Naive thymus-derived CD4-positive, alpha-beta T cell (primary cell): Measurements from ENCODE around the gene ARFGAP1. TPM values are rescaled to one million over a fixed set of nuclear protein-coding genes. Genes with fewer than 3 reads are reported as not detected.

ENCODE experiments used
- ATAC-seq: fragments of 150-1000 bp; cut with Tn5 transposase; 2 replicates; pipeline ENCODE4 v1.10.0; 2021; ENCODE audit warnings: mild to moderate bottlenecking, moderate library complexity
- CTCF ChIA-PET: fragments of 350-600 bp; sonication (Branson Sonifier 250); formaldehyde crosslinking; loops from one replicate; lab custom pipeline; 2021; ENCODE audit warnings: antibody characterized with exemption; lab: Charles Lee
- POLR2A ChIA-PET: fragments of 350-600 bp; sonication (Branson Sonifier 250); formaldehyde crosslinking; loops from one replicate; lab custom pipeline; 2021; ENCODE audit warnings: antibody characterized with exemption, inconsistent platforms; lab: Charles Lee
- DNase-seq, 9 donors: peaks; one replicate each; pipeline versions ENCODE4 v3.0.0 to v3.0.0-alpha.2; 2020 to 2022; ENCODE audit warnings: mixed read lengths in 1 of 9
- H3K27ac ChIP-seq: one replicate; pipeline ENCODE4 v1.7.0; 2013; ENCODE audit warnings: mild to moderate bottlenecking, low read depth, low read length, moderate library complexity
- H3K27me3 ChIP-seq, 2 donors: one replicate each; pipeline ENCODE4 v1.7.0; 2013; ENCODE audit warnings: low read length in 2 of 2, mild to moderate bottlenecking in 2 of 2, moderate library complexity in 2 of 2; ENCODE audit not compliant: control insufficient read depth in 2 of 2, insufficient read depth in 2 of 2
- H3K36me3 ChIP-seq, 3 experiments: 1 replicate in 2 of 3; 2 replicates in 1 of 3; pipeline ENCODE4 v1.7.0; 2013; ENCODE audit warnings: low read length in 3 of 3, mild to moderate bottlenecking in 3 of 3, moderate library complexity in 1 of 3; ENCODE audit not compliant: insufficient read depth in 3 of 3, control insufficient read depth in 2 of 3
- H3K4me1 ChIP-seq, 2 donors: one replicate each; pipeline ENCODE4 v1.7.0; 2013; ENCODE audit warnings: low read length in 2 of 2, mild to moderate bottlenecking in 2 of 2, moderate library complexity in 1 of 2; ENCODE audit not compliant: control insufficient read depth in 2 of 2, insufficient read depth in 2 of 2
- H3K4me3 ChIP-seq: 2 replicates; pipeline ENCODE4 v1.7.0; 2013; ENCODE audit warnings: mild to moderate bottlenecking, low read length
- H3K9me3 ChIP-seq, 3 experiments: 1 replicate in 2 of 3; 2 replicates in 1 of 3; pipeline ENCODE4 v1.7.0; 2013; ENCODE audit warnings: low read length in 3 of 3; ENCODE audit not compliant: control insufficient read depth in 2 of 3
- H3K27ac Mint-ChIP-seq, 9 donors: one replicate each; pipeline ENCODE4 v1.8.0; 2020 to 2022; ENCODE audit warnings: mixed read lengths in 9 of 9, mild to moderate bottlenecking in 8 of 9, moderate library complexity in 5 of 9, inconsistent platforms in 2 of 9
- H3K27me3 Mint-ChIP-seq, 5 donors: one replicate each; pipeline ENCODE4 v1.8.0; 2021 to 2022; ENCODE audit warnings: mixed read lengths in 5 of 5, mild to moderate bottlenecking in 1 of 5
- H3K36me3 Mint-ChIP-seq, 5 donors: one replicate each; pipeline ENCODE4 v1.8.0; 2020 to 2022; ENCODE audit warnings: mixed read lengths in 5 of 5, mild to moderate bottlenecking in 3 of 5, inconsistent platforms in 1 of 5
- H3K4me1 Mint-ChIP-seq, 7 donors: one replicate each; pipeline ENCODE4 v1.8.0; 2020 to 2022; ENCODE audit warnings: mixed read lengths in 7 of 7, mild to moderate bottlenecking in 3 of 7, inconsistent platforms in 1 of 7
- H3K4me3 Mint-ChIP-seq, 10 donors: one replicate each; pipeline ENCODE4 v1.8.0; 2020 to 2022; ENCODE audit warnings: mild to moderate bottlenecking in 10 of 10, mixed read lengths in 10 of 10, moderate library complexity in 6 of 10, inconsistent platforms in 2 of 10
- H3K9me3 Mint-ChIP-seq, 11 donors: one replicate each; pipeline ENCODE4 v1.8.0; 2020 to 2022; ENCODE audit warnings: mixed read lengths in 11 of 11, mild to moderate bottlenecking in 4 of 11, inconsistent platforms in 1 of 11, moderate library complexity in 1 of 11
- intact Hi-C, 2 donors: fragments of 100-400 bp; cut with micrococcal nuclease; formaldehyde crosslinking; loops; one replicate each; pipeline ENCODE4 v1.15.1; 2023
- polyA plus RNA-seq, 2 donors: library from polyadenylated mRNA; unstranded; fragments of 300-500 nt; fragmentation: Illumina TruSeq; gene quantifications; one replicate each; pipeline ENCODE4 v1.2.3, GENCODE V29; 2021
- total RNA-seq, 6 experiments: library from RNA in 5 of 6; stranded (reverse) in 5 of 6; gene quantifications; 1 replicate in 5 of 6; 2 replicates in 1 of 6; pipeline ENCODE4 v1.2.3 and lab custom pipeline; 2021 to 2026

The ARFGAP1 gene
- total and polyA plus RNA-seq, 7 experiments from 2014 or later = 15.9 to 119 (median 105) TPM

GRCh38 chr20:63257629-63258028 lies 15.0 kb upstream of the ARFGAP1 start:
- Mint-ChIP-seq H3K27me3 (peaks cover 33 to 53% (median 37%) of the 10 kb centered on the region in 5 donors), H3K36me3 (peaks cover 0 to 1% (median 0%) of the 10 kb centered on the region in 5 donors), H3K27ac (no peak overlapping the region), H3K9me3 (peaks cover 0 to 2% (median 0%) of the 10 kb centered on the region in 11 donors), H3K4me1 (peaks cover 4 to 17% (median 8%) of the 10 kb centered on the region in 7 donors), H3K4me3 (no peak overlapping the region)
- Histone ChIP-seq H3K27me3 (no peaks in the 10 kb centered on the region), H3K27ac (no peak overlapping the region), H3K36me3 (no peaks in the 10 kb centered on the region), H3K4me1 (no peaks in the 10 kb centered on the region), H3K4me3 (no peak overlapping the region), H3K9me3 (no peaks in the 10 kb centered on the region)
- ATAC-seq = no peak
- DNase-seq = no peak
- POLR2A ChIA-PET = no interaction called here
- CTCF ChIA-PET = no interaction called here
- intact Hi-C loops = no loop called here

GRCh38 chr20:63258781-63259180 lies 13.8 kb upstream of the ARFGAP1 start:
- ChIA-PET POLR2A (no interaction called here), CTCF (no interaction called here)
- H3K4me3 Mint-ChIP-seq = no peak overlapping the region
- peaks cover 0 to 2% (median 0%) of the 10 kb centered on the region in 11 donors for H3K9me3 Mint-ChIP-seq
- peaks cover 26 to 47% (median 32%) of the 10 kb centered on the region in 5 donors for H3K27me3 Mint-ChIP-seq
- no peak overlapping the region for H3K27ac ChIP-seq
- H3K4me1 Mint-ChIP-seq = peaks cover 0 to 15% (median 4%) of the 10 kb centered on the region in 7 donors
- H3K36me3 Mint-ChIP-seq = no peaks in the 10 kb centered on the region
- H3K27ac Mint-ChIP-seq = no peak overlapping the region
- no peaks in the 10 kb centered on the region for H3K4me1 ChIP-seq
- no peak for DNase-seq
- no peaks in the 10 kb centered on the region for H3K9me3 ChIP-seq
- H3K27me3 ChIP-seq = no peaks in the 10 kb centered on the region
- intact Hi-C loops = no loop called here
- H3K36me3 ChIP-seq = no peaks in the 10 kb centered on the region
- H3K4me3 ChIP-seq = no peak overlapping the region
- ATAC-seq = no peak

DNA sequence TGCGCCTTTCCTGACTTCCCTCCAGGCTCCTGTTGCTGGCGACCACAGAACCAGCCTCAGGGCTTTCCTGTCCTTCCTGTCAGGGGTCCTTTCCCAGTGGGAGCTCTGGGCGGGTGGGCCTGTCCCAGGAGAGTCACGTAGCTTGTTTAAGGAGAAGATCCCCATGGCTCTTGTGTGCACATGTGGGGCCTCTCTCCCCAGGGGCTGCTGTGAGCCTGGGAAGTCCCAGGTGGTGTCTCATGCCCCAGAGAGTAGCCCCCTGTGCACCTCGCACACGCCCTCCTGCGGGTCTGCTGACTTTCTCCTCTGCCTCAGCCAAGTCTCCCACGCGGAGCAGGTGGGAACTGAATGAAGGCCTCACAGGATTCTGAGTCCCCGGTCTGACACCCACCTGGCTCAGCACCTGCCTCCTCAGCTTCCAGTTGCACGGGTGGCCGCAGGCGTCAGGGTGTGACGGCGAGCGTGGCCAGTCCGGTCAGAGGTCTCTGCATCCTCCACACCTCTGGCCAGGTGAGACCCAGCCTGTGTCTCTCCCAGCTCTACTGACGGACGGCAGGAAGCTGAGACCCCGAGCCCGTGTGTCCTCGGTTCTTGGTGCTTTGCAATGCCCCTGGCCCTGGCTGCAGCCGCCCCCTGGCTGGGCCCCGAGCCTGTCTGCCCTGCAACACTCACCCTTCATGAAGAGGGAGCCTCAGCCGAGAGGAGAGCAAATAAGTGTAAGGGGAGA lies 12.7 kb upstream of the ARFGAP1 start:
- Mint-ChIP-seq H3K9me3 (peaks cover 0 to 2% (median 0%) of the 10 kb centered on the region in 11 donors), H3K27me3 (peaks cover 23 to 53% (median 34%) of the 10 kb centered on the region in 5 donors), H3K4me3 (no peak overlapping the region), H3K36me3 (no peaks in the 10 kb centered on the region), H3K27ac (no peak overlapping the region), H3K4me1 (peaks cover 0 to 15% (median 4%) of the 10 kb centered on the region in 7 donors)
- CTCF ChIA-PET = no interaction called here
- H3K4me1 ChIP-seq = no peaks in the 10 kb centered on the region
- H3K4me3 ChIP-seq = no peak overlapping the region
- ATAC-seq = no peak
- H3K36me3 ChIP-seq = no peaks in the 10 kb centered on the region
- H3K27me3 ChIP-seq = peaks cover 0 to 3% of the 10 kb centered on the region in 2 donors
- POLR2A ChIA-PET = no interaction called here
- no peak for DNase-seq
- H3K27ac ChIP-seq = no peak overlapping the region
- intact Hi-C loops = no loop called here
- H3K9me3 ChIP-seq = no peaks in the 10 kb centered on the region

GRCh38 chr20:63260521-63260920 lies 12.1 kb upstream of the ARFGAP1 start:
- no peaks in the 10 kb centered on the region for H3K36me3 ChIP-seq
- POLR2A ChIA-PET = no interaction called here
- CTCF ChIA-PET = no interaction called here
- H3K36me3 Mint-ChIP-seq = no peaks in the 10 kb centered on the region
- no peak overlapping the region for H3K4me3 Mint-ChIP-seq
- peaks cover 0 to 2% (median 0%) of the 10 kb centered on the region in 11 donors for H3K9me3 Mint-ChIP-seq
- no peak overlapping the region for H3K4me3 ChIP-seq
- no peaks in the 10 kb centered on the region for H3K9me3 ChIP-seq
- H3K27me3 ChIP-seq = peaks cover 0 to 3% of the 10 kb centered on the region in 2 donors
- no peaks in the 10 kb centered on the region for H3K4me1 ChIP-seq
- H3K27me3 Mint-ChIP-seq = peaks cover 17 to 51% (median 28%) of the 10 kb centered on the region in 5 donors
- DNase-seq (no peak), ATAC-seq (no peak)
- H3K27ac Mint-ChIP-seq = no peak overlapping the region
- peaks cover 0 to 15% (median 4%) of the 10 kb centered on the region in 7 donors for H3K4me1 Mint-ChIP-seq
- H3K27ac ChIP-seq = no peak overlapping the region
- intact Hi-C loops = no loop called here

GRCh38 chr20:63261060-63261794 lies 11.4 kb upstream of the ARFGAP1 start:
- Histone ChIP-seq H3K27ac (no peak overlapping the region), H3K4me1 (no peaks in the 10 kb centered on the region), H3K9me3 (no peaks in the 10 kb centered on the region), H3K27me3 (peaks cover 0 to 3% of the 10 kb centered on the region in 2 donors), H3K4me3 (no peak overlapping the region), H3K36me3 (no peaks in the 10 kb centered on the region)
- Mint-ChIP-seq H3K9me3 (peaks cover 0 to 2% (median 0%) of the 10 kb centered on the region in 11 donors), H3K36me3 (no peaks in the 10 kb centered on the region), H3K4me1 (peaks cover 0 to 15% (median 4%) of the 10 kb centered on the region in 7 donors), H3K27me3 (peaks cover 10 to 44% (median 22%) of the 10 kb centered on the region in 5 donors), H3K27ac (no peak overlapping the region), H3K4me3 (no peak overlapping the region)
- ATAC-seq (no peak), DNase-seq (no peak)
- intact Hi-C loops = no loop called here
- ChIA-PET CTCF (no interaction called here), POLR2A (no interaction called here)

GRCh38 chr20:63261795-63262528 lies 10.7 kb upstream of the ARFGAP1 start:
- Mint-ChIP-seq H3K4me1 (peaks cover 0 to 15% (median 4%) of the 10 kb centered on the region in 7 donors), H3K9me3 (peaks cover 0 to under 1% (median 0%) of the 10 kb centered on the region in 11 donors), H3K27me3 (peaks cover 2 to 39% (median 16%) of the 10 kb centered on the region in 5 donors), H3K4me3 (peak overlapping the region in 3 of 10 donors; percentile 34 to 68 (median 34)), H3K27ac (peak overlapping the region in 2 of 9 donors; percentile 56 to 60), H3K36me3 (no peaks in the 10 kb centered on the region)
- peaks cover 0 to 3% of the 10 kb centered on the region in 2 donors for H3K27me3 ChIP-seq
- H3K27ac ChIP-seq = no peak overlapping the region
- ATAC-seq (no peak), DNase-seq (no peak)
- intact Hi-C loops = no loop called here
- no peak overlapping the region for H3K4me3 ChIP-seq
- no peaks in the 10 kb centered on the region for H3K36me3 ChIP-seq
- H3K4me1 ChIP-seq = no peaks in the 10 kb centered on the region
- H3K9me3 ChIP-seq = no peaks in the 10 kb centered on the region
- CTCF ChIA-PET = no interaction called here
- POLR2A ChIA-PET = no interaction called here
